NCI-H1436 treated with DMSO at 0.1 percent for 48 hours (cell line): ENCODE data around the gene RELL2.
A peak's percentile ranks its signal among the peaks of the same experiment; 100 is the strongest.

Experiments
- DNase-seq: peaks from one replicate; lab custom pipeline; 2025; lab: John Stamatoyannopoulos, UW

RELL2 gene

DNA sequence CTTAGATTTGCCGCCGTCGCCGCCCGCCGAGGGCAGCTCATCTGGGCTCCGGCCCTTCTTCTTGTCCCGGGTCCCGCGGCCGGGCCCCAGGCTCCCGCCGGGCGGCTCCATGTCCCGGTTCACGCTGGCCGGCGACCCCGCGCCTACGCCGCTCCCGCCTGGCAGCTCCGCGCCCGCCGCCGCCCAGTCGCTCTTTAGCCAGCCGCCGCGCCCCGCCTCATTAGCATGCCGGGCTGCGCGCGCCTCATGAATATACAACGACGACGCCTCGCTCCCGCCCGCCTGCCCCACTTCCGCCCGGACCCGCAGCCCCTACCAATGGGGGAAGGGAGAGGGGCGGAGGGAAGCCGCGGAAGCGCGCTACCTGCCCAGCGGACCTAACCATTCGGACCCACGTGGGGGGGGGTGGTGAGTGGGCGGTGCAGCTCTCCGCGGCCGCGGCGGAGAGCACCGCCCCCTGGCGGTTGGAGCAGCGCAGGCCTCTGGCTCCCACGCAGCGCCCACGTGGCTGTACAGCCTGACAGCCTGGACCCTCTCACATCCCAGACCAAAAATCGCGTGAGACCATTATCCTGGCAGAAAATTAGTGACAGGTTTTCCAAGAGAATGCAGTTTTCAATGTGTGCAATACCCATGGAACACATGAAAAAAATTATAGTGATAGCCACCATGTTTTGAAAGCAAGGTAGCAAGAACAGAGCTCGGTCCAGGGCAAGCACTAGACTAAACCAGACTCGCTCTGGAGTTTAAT lies 17.8 kb upstream of the RELL2 start, which contains the start of gene DIAPH1:
Gene DIAPH1, minus strand, starts transcription at position 197 of the 751 bp plus-strand sequence. Its CDS starts 86 bp downstream, at position 111.
- DNase-seq = peak; percentile 79

DNA sequence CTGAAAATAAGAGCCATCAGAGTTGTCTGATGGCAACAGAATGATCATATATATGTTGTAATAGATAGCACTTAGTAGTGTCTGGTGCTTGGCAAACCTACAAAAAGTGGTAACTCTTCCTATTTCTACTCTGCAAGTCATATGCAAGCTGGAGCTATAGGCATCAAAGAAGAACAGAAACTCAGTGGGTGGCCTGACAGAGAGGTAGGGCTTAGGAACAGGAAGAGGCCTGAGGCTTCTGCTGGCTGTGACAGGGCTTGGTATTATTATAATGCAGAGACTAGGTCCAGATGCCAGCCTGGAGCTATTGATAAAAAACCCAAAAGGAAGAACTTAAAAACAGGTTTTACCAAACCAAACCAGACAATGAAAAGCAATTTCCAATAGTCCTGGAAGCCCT lies 13.6 kb upstream of the RELL2 start:
- DNase-seq = no peak

DNA sequence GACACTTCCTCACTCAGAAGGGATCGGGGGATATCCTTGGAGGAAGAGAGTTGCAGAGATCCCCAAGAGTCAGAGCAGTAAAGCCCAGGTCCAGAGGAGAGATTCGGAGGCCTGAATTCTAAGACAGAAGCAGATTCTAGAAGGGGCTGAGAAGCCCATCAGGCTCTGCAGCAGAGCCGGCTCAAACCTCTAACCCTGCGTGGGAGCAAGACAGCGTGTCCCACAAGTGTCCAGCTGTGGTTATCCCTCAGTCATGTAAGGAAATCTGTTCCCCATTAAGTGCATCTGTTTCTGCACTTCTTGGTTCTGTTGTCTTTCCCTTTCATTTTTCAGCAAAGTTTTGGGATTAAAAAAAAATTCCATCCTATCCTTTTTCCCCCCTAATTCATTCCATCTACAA lies 13.2 kb upstream of the RELL2 start:
- no peak for DNase-seq

DNA sequence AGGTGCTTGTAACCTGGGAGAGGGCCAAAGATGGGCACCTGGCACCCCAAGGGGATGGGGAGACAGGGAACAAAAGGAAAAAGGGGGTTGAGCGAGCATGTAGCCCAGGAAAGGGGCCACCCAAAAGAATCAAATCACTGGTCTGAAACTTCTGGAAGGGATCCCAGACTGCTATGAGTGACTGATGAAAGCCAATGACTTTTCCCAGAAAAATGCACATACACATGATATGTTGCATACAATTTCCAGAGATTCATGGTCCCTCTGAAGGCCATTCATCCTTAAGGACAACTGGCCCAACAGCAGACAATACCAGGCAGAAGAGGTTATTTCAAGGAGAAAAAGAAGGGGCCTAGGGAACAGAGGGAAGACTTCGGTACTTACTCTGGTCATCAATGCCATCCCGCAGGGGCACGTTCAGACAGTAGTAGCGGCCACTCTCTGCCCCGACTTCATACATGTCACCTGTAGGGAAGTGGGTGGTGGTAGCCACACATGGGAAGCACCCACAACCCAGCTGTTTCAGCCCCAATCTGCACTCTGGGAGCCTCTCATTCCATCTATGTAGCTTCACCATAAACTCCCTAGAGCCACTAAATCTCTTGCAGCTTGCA lies 8.5 kb upstream of the RELL2 start:
- no peak for DNase-seq

DNA sequence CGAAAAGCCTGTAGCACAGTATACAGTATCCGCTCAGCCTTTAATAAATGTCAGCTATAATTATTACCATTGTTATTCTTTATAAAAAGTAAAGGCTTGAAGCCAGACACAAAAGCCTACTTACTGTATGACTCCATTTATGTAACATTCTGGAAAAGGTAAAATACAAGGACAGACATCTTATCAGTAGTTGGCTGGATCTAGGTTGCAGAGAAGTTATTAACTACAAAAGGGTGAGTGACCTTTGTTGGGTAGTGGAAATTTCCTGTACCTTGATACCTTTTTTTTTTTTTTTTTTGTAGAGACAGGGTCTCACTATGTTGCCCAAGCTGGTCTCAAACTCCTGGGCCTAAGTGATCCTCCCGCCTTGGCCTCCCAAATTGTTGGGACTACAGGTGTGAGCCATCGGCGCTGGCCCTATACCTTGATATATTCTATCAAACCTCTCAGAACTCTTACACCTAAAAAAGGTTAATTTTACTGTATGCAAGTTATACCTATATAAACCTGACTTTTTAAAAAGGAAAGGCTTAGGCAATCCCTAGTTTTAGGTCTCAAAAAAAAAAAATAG lies 6.1 kb upstream of the RELL2 start:
- no peak for DNase-seq

DNA sequence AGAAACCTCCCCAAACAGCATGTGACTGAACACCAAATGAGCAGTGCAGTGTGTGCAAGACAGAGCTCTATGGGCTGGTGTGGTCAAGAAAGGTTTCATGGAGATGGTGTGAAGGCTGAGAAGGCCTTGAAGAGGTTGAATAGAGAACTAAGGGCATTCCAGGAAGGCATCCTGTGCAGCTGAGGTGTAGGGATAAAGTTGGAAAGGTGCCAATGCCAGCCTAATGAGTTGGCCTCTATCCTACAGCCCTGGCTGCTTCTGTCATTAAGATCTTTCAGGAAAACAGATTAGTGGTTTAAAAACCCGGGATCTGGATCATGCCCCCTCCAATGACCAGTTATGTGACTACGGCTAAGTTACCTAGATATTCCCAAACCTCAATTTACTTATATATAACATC lies 4.1 kb upstream of the RELL2 start:
- no peak for DNase-seq

DNA sequence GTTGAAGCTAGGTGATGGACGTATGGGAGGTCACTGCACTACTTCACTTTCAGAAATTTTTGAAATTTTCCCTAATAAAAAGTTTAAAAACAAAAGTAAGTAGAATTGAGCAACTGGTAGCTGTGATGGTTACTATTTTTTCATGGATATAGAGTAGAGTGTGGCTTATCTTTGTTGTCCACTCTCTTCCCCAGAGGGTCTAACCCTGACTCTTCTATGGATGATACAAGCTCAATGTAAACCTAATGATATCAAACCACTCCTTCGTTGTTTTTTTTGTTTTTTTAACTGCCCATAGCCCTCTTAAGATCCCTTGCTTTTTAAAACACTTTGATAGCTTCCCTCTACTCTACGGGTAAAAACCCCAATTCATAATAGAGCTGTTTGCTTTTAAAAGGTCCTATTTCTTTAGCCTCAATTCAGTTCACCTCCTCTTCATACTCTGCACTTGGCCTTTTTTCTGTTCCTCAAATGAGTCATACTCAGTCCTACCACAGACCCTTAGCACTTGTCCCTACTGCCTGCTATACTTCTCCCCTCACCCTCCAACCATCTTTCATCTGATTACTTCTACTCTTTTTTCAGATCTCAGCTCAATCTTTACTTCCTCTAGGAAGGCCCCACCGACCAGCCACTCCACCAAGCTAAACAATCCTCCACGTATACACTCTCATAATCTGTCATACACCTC lies 2.8 kb upstream of the RELL2 start:
- no peak for DNase-seq

DNA sequence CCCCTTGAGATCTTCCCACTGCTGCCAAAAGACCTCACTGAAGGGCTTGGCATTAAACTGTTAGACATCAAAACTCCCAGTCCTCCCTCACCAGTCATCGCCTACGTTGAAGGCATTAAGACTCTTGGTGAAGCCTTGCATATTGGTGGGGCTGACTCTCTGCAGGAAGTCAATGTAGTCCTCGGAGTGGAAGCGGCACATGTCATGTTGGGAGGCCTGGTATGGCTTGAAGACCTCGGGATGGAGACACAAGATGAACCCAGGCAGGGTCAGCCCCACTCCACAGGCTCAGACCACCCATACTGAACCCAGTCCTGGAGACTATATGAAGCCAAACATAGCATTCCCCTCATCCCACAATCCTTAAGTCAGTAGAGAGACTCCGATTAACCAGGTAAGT lies 2.1 kb upstream of the RELL2 start:
- no peak for DNase-seq

DNA sequence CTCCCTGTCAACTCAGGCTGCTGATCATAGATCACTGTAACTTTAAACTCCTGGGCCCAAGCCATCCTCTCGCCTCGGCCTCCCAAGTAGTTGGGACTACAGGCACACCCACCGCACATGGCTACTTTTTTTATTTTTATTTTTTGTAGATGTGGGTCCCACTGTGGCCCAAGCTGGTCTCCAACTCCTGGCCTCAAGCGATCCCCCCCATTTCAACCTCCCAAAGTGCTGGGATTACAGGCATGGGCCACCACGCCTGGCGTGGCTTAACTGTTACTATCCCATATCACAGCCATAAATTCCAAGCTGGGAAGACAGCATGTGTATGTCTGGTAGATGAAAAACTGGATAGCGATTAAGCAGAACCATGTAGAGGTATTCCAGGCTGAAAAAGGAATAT lies 1.2 kb upstream of the RELL2 start:
- DNase-seq = no peak

DNA sequence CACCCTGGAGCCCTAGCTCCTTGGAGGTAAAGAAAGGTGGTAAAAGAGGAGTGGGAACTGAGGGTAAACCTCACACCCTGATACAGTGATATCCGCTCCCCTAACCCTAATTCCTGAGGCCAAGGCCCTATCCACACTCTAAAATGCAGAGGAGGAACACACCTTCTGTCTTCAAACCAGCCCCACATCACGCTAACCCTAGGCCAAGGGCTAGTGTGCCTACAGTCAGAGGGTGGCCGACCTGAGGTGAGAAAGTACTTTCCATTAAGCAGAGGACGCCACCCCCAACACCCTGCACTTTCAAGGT lies 738 bp upstream of the RELL2 start:
- no peak for DNase-seq

DNA sequence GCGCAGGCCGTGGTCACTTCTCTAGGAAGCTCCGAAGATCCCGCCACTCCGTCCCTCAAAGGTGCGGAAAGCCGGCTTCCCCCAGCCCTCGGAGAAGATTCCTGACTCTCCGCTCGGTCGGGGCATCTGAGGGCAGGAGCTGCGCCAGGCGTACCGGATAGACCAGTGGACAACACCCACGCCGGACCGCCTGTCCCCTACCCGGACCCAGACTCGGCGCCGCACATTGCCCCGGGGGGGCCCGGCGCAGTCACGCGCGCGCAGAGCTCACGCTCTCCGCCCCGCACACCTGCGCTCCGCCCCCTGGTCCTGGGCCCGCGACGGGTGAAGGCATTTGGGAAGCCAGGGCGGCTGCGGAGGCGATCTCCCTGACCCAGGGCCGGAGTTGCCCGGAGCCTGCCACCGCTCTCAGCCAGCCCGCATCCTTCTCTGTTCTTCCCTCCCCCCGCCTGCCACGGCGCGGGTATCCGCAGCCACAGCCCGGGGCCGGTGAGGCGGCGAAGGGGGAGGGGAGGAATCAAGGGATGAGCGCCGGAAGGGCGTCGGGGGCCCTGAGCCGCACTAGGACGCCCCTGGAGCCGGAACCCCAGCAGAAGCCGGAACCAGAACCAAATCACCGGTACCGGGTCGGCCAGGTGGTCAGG lies 448 bp downstream of the RELL2 start:
- no peak for DNase-seq

DNA sequence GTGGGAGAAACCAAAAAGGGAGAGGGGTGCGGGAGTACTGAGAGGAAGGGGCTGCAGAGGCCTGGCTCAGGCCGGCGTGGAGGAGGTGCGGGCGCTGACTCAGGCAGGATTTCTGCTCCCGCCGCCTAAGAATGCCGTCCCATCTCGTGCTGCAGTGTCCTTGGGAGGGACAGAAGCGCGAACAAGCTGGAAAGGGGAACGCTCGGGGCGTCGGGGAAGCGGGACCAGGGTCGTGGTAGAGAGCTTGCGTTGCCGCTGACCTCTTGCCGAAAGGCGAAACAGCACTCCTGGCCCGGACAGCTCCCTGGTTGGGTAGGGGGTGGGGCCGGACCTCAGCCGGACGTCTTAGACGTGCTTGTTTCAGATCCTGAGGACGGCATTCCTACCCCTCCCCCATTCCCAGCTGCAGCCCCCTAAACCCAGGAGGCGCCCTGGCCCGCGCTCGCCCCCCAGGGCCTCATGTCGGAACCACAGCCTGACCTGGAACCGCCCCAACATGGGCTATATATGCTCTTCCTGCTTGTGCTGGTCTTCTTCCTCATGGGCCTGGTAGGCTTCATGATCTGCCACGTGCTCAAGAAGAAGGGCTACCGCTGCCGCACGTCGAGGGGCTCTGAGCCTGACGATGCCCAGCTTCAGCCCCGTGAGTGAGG lies 1.1 kb downstream of the RELL2 start:
- no peak for DNase-seq

DNA sequence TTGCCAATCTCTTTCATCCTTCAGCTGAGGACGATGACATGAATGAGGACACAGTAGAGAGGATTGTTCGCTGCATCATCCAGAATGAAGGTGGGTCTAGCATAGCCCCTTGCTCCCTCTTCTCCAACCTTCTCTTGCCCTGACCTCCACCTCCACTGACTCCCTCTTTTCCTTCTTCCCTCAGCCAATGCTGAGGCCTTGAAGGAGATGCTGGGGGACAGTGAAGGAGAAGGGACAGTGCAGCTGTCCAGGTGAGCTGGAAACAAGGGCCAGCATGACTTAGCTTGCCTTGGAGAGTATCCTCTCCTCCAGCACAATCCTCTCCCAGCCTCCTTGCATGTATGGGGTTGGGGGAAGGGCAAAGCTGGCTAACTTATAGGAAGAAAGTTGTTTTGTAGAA lies 2.0 kb downstream of the RELL2 start:
- no peak for DNase-seq

DNA sequence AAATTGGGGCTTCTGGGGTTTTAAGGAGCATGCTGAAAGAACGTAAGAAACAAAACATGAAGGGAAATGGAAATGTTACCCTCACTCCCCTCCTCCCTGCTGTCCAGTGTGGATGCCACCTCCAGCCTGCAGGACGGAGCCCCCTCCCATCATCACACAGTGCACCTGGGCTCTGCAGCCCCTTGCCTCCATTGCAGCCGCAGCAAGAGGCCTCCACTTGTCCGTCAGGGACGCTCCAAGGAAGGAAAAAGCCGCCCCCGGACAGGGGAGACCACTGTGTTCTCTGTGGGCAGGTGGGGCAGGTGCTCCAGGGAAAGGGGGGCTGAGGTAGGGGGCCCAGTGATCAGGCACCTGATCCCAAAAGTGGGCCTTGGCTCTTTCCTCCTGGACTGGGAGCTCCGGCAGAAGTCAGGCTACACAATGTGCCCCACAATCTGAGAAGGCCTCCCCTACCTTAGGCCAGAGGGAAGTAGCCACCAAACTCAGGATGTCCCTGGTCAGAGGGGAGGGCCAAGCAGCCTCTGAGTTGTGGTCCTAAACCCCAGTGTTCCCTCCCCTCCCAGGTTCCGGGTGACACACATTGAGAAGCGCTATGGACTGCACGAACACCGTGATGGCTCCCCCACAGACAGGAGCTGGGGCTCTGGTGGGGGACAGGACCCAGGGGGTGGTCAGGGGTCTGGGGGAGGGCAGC lies 2.7 kb downstream of the RELL2 start:
- DNase-seq = no peak

DNA sequence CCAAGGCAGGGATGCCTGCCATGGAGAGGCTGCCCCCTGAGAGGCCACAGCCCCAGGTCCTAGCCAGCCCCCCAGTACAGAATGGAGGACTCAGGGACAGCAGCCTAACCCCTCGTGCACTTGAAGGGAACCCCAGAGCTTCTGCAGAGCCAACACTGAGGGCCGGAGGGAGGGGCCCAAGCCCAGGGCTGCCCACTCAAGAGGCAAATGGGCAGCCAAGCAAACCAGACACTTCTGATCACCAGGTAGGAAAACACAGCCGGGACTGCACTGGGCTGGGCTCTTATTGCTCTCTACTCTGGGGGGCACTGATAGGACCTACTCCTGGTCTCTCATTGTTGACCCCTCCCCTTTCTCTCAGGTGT lies 3.2 kb downstream of the RELL2 start:
- DNase-seq = no peak

DNA sequence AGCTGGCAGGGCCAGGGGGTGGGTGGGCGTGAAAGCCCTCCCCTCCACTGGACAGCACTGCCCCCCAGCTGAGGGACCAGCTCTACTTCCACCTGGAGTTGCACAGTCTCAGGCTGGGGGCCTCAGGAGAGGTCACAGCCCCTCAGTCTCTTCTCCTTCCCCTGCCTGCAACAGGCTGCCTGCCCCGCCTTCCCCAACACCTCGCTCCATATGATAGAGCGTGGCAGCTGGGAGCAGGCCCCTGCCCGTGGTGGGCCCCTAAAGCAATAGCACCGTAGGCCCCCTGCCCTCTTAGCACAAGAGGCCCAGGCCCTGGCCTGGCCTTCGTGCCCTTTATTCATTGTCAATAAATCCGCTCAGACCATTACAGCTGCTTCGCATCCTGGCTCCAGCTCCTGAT lies 3.9 kb downstream of the RELL2 start:
- no peak for DNase-seq

DNA sequence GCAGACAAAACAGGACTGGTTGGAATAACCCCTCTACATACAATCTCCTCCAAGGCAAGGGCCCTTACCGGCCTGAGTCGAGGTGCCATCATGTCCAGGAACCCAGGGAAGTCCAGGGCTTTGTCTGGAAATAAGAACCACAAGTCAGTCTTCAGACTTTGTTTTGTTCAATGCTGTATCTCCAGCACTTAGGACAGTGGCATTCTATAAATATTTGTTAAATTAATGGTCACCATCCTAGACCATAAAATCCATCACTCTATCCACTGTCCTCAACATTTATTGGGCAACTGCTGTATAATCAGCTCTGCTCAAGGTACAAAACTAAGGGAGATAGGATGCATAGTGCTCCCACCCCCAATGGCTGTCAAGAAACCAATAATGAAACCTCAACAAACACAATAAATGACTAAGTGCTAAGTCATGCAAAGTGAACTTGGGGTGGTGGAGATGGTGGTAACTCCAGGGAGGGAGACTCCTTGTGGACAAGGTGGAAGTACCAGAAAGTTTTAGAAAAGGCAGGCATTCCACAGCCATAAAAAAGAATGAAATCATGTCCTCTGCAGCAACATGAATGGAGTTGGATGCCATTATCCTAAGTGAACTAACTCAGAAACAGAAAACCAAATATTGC lies 5.0 kb downstream of the RELL2 start:
- no peak for DNase-seq

DNA sequence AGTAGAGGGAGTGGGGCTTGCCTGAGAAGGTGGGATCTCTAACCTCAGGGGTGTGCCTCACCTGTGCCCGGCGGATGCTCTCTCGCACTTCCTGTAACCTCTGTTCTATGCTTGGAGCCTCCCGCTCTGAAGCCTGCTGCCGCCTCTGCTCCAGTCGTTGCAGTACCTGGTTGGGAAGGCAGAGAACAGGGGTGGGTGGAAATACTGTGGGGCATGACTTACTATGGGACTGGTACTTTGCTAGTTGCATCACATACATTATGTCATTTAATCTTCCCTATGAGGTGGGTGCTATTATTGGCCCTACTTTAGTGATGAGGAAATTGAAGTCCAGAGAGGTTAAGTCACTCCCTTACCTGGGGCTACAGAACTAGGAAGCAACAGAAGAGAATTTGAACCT lies 9.2 kb downstream of the RELL2 start:
- no peak for DNase-seq

DNA sequence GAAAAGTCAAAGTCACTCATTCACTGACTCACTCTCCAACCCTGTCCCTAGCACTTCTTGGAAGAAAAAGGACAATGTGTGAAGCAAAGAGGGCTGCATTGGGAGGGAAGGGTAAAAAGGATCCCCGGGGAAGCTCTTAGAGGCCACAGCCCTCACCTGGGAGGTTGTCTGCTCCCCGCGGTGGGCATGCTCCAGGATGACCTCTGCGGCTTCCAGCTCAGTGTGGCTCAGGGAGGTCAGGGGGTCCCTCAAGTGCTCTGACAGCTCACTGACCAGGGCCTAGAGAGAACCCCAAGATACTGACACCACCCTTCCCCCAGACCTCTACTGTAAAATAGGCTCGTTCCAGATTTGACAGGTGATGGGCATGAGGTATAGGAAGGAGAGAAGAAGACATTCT lies 10.4 kb downstream of the RELL2 start:
- no peak for DNase-seq

DNA sequence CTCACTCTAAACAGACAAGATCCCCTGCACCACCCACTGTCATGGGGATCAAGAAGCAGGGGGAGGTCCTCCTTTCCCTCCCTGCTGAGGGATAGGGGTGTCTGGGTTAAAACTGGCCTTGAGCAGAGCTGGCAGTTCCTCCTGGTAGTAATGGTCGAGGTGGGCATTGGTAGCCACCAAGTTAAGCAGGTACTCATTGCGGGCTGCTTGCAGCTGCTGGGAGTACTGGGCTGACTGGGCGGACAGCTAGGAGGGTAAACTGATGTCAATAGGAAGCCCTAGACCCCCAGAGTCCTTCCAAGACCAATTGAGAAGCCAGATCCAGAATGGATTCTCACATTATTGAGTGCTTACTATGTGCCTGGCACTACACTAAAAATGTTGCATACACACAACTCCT lies 11.1 kb downstream of the RELL2 start:
- no peak for DNase-seq

DNA sequence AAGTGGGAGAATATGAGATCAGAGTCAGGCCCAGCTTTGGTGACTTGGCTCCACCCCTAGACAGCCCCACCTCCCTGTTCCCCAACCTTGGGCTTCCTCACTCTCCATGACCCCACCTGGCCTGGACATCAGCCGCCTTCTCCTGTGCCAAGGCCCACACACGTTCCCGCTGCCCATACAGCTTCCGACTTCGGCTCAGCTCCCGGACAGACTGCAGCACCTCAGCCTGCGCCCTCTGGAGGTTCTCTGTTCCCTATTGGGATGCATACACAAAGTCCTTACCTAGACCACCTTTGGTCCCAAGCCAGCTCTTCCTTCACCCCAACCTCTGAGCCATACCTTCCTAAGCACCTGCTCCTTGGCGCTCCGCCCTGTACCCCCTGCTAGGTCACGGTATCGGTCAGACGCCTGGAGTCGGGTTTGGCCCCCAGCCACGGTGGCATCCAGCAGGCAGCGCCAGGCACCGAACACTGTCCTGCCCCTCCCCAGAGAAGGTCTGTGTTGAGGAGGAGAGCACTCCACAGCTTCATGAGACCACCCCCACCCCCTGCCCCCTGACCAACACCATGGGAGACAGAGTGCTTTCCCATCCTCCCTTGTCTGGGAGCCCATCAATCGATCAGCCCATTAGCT lies 12.4 kb downstream of the RELL2 start:
- no peak for DNase-seq
